ENCODE measurements around the gene ZNF583. TPM values are rescaled to one million over a fixed set of nuclear protein-coding genes. Genes with fewer than 3 reads are reported as not detected.

ZNF583 gene
- total and polyA plus RNA-seq, 2 of the 8 experiments (the other 6 are each of a cell fraction or from before 2014, with no cell fraction given): 0.48 to 2.8 TPM

GRCh38 chr19:56403261-56403660, 871 bp upstream of the ZNF583 start:
- no peak overlapping the region for H2BK20ac ChIP-seq (ENCODE audit: low read length)
- H3K4me1 ChIP-seq (replicated peaks in 1 of 4; ENCODE audit: control insufficient read depth in 3 of 4, insufficient read depth in 4 of 4, low read length in 3 of 4): peaks cover 0 to 6% (median 4%) of the 10 kb centered on the region in 4 experiments; a peak in 4 of 7 replicates
- no peak overlapping the region for H2BK15ac ChIP-seq (ENCODE audit: low read length)
- no peak for TF ChIP-seq RBBP5 (IDR thresholded peaks at IDR 0.05; ENCODE audit: borderline replicate concordance, low read depth, low read length)
- no peak for TF ChIP-seq SRF (IDR thresholded peaks at IDR 0.05; ENCODE audit: low read depth, low read length)
- 37% methylated on average over 9 of the region's 9 CpGs; no CpG with 5 or more reads in 1 of the 2 experiments for WGBS, 2 experiments (ENCODE audit: extremely low coverage in 1 of 2, insufficient coverage in 1 of 2, insufficient read length in 1 of 2, insufficient replicate concordance in 2 of 2, low coverage in 1 of 2, low lambda C conversion rate in 2 of 2, missing lambda C conversion rate in 1 of 2)
- peaks cover 4 to 5% of the 10 kb centered on the region in 2 experiments; a peak in 3 of 4 replicates for H3K9me3 ChIP-seq (ENCODE audit: insufficient read depth in 2 of 2, low read depth in 1 of 2, low read length in 1 of 2)
- peaks cover 8% of the 10 kb centered on the region for H3K23me2 ChIP-seq (ENCODE audit: low read depth, low read length)
- no peak overlapping the region for H4K91ac ChIP-seq (replicated peaks; ENCODE audit: insufficient read length, low read length)
- no peak for FAIRE-seq
- H3K4me3 ChIP-seq (ENCODE audit: extremely low read depth in 1 of 4, insufficient read depth in 2 of 4, low read depth in 3 of 4, low read length in 4 of 4): peak overlapping the region; percentile 83 to 95 (median 92)
- H2AK5ac ChIP-seq (ENCODE audit: low read depth, low read length): no peak overlapping the region
- no peak overlapping the region for H3K27ac ChIP-seq (ENCODE audit: low read depth, low read length)
- peak overlapping the region; percentile 94 to 99 for H3K4me2 ChIP-seq (ENCODE audit: insufficient read depth in 1 of 2, low read depth in 2 of 2, low read length in 2 of 2)
- H3K9ac ChIP-seq (replicated peaks in 1 of 4; ENCODE audit: extremely low read depth in 1 of 4, low read depth in 3 of 4, low read length in 3 of 4): peak overlapping the region in 1 of 4 experiments; percentile 57; a peak in 3 of 7 replicates
- ChIA-PET POLR2A (ENCODE audit: partially characterized antibody) (interaction anchor here (0.8 to 3.0 kb wide), 4 partner anchors 10 to 88 kb away, joined by 3 to 11 read pairs (median 4); partner anchors contain the start of gene ZNF582), CTCF (ENCODE audit: partially characterized antibody) (interaction anchor here (3.7 kb wide), 1 partner anchor 10 kb away, joined by 11 read pairs; the partner anchor contains the start of gene ZNF582)
- H3K27me3 ChIP-seq (replicated peaks in 1 of 4; ENCODE audit: control insufficient read depth in 3 of 4, extremely low read depth in 1 of 4, insufficient read depth in 3 of 4, low read length in 3 of 4): no peaks in the 10 kb centered on the region
- 0 out of 4 replicates have a peak, but pooled peaks cover 0 to 2% of the 10 kb centered on the region in 2 experiments for H3K79me2 ChIP-seq (ENCODE audit: control insufficient read depth in 1 of 2, insufficient read depth in 2 of 2, low read length in 2 of 2)
- DNase-seq (ENCODE audit: low read depth in 1 of 2, low spot score in 2 of 2): no peak
- no peaks in the 10 kb centered on the region for H4K20me1 ChIP-seq (replicated peaks in 1 of 2; ENCODE audit: control insufficient read depth in 1 of 2, insufficient read depth in 2 of 2, low read length in 2 of 2)
- no peak overlapping the region for H2BK12ac ChIP-seq (ENCODE audit: low read depth, low read length)
- peaks cover 0 to 6% (median 3%) of the 10 kb centered on the region in 4 experiments; a peak in 2 of 8 replicates for H3K36me3 ChIP-seq (ENCODE audit: control insufficient read depth in 2 of 4, insufficient read depth in 4 of 4, low read length in 3 of 4)
- peak overlapping the region; percentile 92 for H2AFZ ChIP-seq (ENCODE audit: low read length)
- no peak overlapping the region for H4K8ac ChIP-seq (ENCODE audit: extremely low read depth, insufficient read depth, low read length)
- H2BK5ac ChIP-seq (ENCODE audit: low read depth, low read length): no peak overlapping the region
- H3K79me1 ChIP-seq (ENCODE audit: low read depth, low read length): peaks cover 10% of the 10 kb centered on the region
- no peak overlapping the region for H3K56ac ChIP-seq (replicated peaks; ENCODE audit: insufficient read length, low read depth, low read length)
- no peak overlapping the region for H4K5ac ChIP-seq (ENCODE audit: insufficient read length, low read depth, low read length)
- no peak overlapping the region for H2BK120ac ChIP-seq (replicated peaks; ENCODE audit: low read depth, low read length)
- H3K23ac ChIP-seq (ENCODE audit: insufficient read length): no peak overlapping the region
- no peak overlapping the region for H3K4ac ChIP-seq (replicated peaks; ENCODE audit: insufficient read length, low read depth, low read length)
- no peak overlapping the region for H3K18ac ChIP-seq (ENCODE audit: extremely low read depth, low read length)
- no peak overlapping the region for H3K14ac ChIP-seq (ENCODE audit: insufficient read length)

All from H1 (cell line).